Stimulated activated effector memory CD8-positive, alpha-beta T cell treated with anti-CD3 and anti-CD28 coated beads, Interleukin-12 subunit alpha, Interleukin-12 subunit beta, amount 100 ng/mL, for 72 hours (primary cell): Measurements from ENCODE around the gene ARFGAP3.

Experiments
- ATAC-seq: fragments of 150-1000 bp; cut with Tn5 transposase; 2 replicates; pipeline ENCODE4 v1.10.0; 2021
- DNase-seq, 2 donors: peaks; one replicate each; pipeline ENCODE4 v3.0.0; 2021 to 2022; ENCODE audit warnings: low spot score in 2 of 2
- H3K27ac Mint-ChIP-seq: one replicate; pipeline ENCODE4 v1.8.0; 2022; ENCODE audit warnings: mild to moderate bottlenecking, mixed read lengths
- H3K36me3 Mint-ChIP-seq: one replicate; pipeline ENCODE4 v1.8.0; 2022; ENCODE audit warnings: mild to moderate bottlenecking, mixed read lengths
- H3K4me1 Mint-ChIP-seq: one replicate; pipeline ENCODE4 v1.8.0; 2022; ENCODE audit warnings: mixed read lengths
- H3K4me3 Mint-ChIP-seq: one replicate; pipeline ENCODE4 v1.8.0; 2022; ENCODE audit warnings: mild to moderate bottlenecking, mixed read lengths
- H3K9me3 Mint-ChIP-seq: one replicate; pipeline ENCODE4 v1.8.0; 2022; ENCODE audit warnings: mixed read lengths

The ARFGAP3 gene

DNA sequence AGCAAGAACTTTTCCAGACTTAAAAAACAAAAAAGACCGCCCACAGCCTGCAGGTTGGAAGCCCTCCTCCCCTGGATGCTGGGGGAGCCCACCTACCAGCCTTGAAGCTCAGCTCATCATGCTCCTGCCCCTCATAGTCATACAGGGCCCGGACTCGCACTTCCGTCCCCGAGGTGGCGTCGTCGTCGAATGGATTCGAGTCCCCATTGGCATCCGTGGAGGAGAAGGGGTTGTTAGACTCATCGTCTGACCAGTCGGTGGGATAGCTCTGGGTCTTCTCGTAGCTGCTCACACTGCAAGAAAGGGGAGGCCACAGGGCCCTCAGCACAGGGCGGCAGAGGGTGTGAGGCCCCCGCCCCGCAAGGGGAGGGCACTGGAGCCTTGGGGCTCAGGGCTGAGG lies 19.0 kb upstream of the ARFGAP3 start:
- Mint-ChIP-seq H3K36me3 (peaks cover 39% of the 10 kb centered on the region), H3K4me1 (no peaks in the 10 kb centered on the region), H3K27ac (no peak overlapping the region), H3K4me3 (no peak overlapping the region), H3K9me3 (no peaks in the 10 kb centered on the region)
- no peak for ATAC-seq
- DNase-seq, result no peak

DNA sequence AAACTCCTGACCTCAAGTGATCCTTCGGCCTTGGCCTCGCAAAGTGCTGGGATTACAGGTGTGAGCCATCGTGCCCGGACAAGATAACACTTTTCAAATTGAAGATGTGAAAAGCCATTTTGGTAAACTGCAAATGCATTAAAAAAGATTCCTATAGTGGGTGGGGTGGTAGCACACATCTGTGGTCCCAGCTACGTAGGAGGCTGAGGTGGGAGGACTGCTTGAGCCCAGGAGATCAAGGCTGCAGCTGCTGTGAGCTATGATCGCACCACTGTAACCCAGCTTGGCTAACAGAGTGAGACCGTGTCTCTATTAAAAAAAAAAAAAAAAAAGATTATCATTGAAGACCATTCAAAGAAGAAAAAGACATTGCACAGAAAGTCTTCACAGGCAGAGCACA lies 16.9 kb upstream of the ARFGAP3 start:
- no peak for DNase-seq
- Mint-ChIP-seq H3K36me3 (peaks cover 40% of the 10 kb centered on the region), H3K4me1 (no peaks in the 10 kb centered on the region), H3K9me3 (no peaks in the 10 kb centered on the region), H3K4me3 (no peak overlapping the region), H3K27ac (no peak overlapping the region)
- no peak for ATAC-seq

DNA sequence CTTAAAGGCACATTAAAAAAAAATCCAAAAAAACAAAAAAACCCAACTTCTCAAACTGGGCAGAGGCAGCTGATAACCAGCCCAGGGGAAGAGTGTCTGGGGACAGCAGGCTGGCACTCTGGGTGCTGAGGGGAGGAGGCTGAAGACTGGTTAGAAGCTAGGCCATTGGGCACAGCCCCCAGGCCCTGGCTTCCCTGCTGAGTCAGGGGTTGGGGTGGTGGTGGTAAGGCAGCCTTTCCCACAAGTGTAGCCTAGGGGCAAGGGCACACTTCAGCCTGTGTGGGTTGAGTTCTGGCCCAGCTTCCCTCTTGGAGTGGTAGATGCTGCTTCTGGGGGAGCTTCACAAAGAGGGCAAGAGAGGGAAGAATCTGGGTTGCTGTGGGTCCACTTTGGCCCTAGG lies 16.3 kb upstream of the ARFGAP3 start:
- peak overlapping the region; percentile 18 for H3K27ac Mint-ChIP-seq
- no peak for DNase-seq
- H3K36me3 Mint-ChIP-seq, result peaks cover 41% of the 10 kb centered on the region
- ATAC-seq, result no peak
- no peak overlapping the region for H3K4me3 Mint-ChIP-seq
- H3K9me3 Mint-ChIP-seq, result no peaks in the 10 kb centered on the region
- H3K4me1 Mint-ChIP-seq, result no peaks in the 10 kb centered on the region

DNA sequence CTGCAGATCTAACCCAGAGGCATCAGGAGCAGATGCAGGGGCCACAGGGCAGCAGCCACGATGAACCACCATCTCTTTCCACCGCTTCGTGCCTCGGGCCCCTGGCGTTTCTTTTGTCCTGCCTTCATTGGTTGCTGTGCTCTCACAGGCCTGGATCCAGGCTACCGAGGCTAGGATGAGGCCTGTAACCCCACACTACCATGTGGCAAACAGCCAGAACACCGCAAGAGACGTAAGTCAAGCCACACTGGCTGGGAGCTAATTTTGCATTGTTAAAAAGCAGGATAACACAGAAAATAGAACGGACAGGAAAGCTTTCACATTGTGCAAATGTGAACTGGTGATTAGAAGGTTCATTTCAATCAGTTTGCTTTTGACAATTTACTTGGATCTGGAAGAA lies 15.7 kb upstream of the ARFGAP3 start:
- H3K4me3 Mint-ChIP-seq, result no peak overlapping the region
- peak overlapping the region; percentile 18 for H3K27ac Mint-ChIP-seq
- no peaks in the 10 kb centered on the region for H3K9me3 Mint-ChIP-seq
- peaks cover 41% of the 10 kb centered on the region for H3K36me3 Mint-ChIP-seq
- ATAC-seq, result no peak
- DNase-seq, result no peak
- peaks cover 2% of the 10 kb centered on the region for H3K4me1 Mint-ChIP-seq

DNA sequence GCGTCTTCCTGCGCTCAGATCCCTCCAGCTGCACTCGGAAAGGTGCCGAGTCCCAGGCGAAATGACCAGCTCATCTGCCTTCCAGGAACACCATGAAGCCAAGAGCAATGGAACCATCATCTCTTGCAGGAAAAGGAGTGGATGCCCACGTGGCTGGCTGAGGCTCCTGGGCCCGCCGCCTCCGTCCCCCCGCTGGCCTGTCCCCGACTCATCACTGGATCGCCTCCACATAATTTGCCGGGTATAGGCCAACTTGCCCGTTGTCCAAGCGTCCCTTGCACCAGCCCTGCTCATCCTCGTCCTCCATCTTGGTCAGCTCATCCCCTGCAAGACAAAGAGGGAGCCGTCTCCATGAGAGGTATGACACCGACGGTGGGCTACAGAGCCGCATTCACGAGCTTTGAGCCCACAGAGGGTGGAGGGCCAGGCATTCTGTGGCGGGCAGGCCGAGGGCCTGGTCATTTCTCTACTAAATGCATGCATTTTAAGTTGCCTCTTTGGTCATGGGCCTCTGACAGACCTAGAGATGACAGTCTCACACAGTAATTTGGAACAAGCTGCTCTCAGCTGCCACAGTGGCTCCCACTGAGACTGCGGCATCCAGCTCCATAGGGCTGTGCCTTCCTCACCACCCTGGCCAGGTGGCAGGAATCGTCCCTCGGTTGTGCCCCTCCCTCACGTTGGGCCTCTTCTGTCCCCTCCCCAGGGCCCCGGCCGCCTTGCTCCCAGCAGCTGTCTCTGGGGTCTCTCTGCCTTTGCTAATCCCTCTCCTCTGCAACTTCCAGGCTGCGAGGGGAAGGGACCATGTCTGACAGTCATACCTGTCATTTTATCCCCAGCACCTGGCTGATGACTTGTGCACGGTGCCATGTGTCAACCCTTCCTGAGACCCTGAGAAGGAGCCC lies 14.3 kb upstream of the ARFGAP3 start:
- Mint-ChIP-seq H3K4me1 (peaks cover 7% of the 10 kb centered on the region), H3K4me3 (no peak overlapping the region), H3K9me3 (no peaks in the 10 kb centered on the region), H3K27ac (no peak overlapping the region), H3K36me3 (peaks cover 37% of the 10 kb centered on the region)
- ATAC-seq, result no peak
- no peak for DNase-seq

DNA sequence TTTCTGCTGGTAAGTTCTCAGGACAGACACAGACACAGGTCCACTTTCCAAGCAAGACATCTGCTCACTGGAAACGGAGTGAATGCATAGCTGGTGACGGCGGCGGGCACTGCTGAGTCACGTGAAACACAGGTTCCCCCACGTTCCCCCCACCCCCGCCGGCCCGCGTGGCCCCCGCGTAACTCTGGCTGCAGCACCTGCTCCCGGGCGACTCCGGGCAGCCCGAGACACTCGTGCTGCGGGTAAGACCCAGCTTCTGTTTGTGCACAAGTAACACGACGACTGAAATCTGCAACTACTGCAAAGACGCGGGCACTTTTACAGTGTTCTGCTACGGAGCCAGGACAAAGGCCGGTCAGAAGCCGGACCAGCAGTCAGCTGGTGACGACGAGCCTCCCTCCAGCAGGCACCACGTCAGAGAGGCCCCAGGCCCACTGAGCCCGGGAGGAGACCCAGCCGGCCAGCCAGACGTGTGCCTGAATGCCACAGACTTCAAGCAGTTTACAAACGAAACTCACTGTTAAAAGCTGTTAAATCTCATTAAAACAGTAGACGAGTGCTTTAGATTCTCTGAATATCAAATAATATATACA lies 12.9 kb upstream of the ARFGAP3 start:
- Mint-ChIP-seq H3K4me3 (no peak overlapping the region), H3K27ac (no peak overlapping the region), H3K9me3 (no peaks in the 10 kb centered on the region), H3K4me1 (peaks cover 7% of the 10 kb centered on the region), H3K36me3 (peaks cover 30% of the 10 kb centered on the region)
- ATAC-seq, result no peak
- DNase-seq, result no peak

DNA sequence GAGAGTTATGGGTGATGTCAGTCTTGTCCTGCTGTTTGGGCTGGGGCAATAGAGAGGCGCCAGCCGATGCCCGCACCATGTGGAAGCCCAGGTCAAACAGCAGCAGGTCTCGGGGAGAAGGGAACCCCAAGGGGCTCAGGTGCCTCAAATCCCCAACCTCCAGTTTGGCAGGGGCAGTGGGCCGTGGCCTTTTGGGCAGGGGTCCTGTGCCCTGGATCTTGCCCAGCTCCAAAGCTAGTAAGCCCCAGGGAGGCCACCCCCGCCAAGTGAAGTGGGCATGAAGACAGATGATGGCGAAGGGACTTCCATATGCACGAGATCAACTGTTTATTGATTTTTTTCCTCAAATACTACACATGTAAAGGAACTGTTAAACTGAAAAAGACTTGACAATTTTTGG lies 12.4 kb upstream of the ARFGAP3 start:
- Mint-ChIP-seq H3K27ac (no peak overlapping the region), H3K4me3 (no peak overlapping the region)

DNA sequence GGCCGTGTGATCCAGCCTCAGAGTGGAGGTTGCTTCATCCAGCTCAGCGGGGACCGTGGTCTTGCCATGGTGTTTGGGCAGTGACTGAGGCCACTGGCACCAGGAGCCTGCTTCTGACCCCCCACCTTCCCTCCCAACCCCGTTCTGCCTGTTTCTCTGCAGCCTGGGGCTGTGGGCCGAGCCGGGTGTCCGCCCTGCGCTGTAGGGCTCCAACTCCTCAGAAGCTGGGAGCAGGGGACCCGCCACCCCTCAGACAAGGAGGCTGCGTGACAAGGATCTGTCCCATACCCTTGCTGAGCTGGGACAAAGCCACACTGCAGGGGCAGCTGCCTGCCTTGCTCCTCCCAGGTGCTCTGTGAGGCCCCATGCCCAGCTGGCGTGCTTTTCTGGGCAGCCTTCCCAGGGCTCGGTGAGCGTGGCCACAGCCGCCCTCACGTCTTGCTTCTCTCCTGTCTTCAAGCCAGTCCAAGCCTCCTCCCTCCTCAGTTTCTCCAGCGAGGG lies 11.7 kb upstream of the ARFGAP3 start:
- ATAC-seq, result no peak
- DNase-seq, result no peak
- H3K4me3 Mint-ChIP-seq, result no peak overlapping the region
- no peaks in the 10 kb centered on the region for H3K9me3 Mint-ChIP-seq
- peaks cover 26% of the 10 kb centered on the region for H3K36me3 Mint-ChIP-seq
- H3K27ac Mint-ChIP-seq, result no peak overlapping the region
- H3K4me1 Mint-ChIP-seq, result peaks cover 8% of the 10 kb centered on the region

More for the DNA sequence above, 12.4 kb upstream of the ARFGAP3 start:
- peaks cover 30% of the 10 kb centered on the region for H3K36me3 Mint-ChIP-seq
- ATAC-seq (no peak), DNase-seq (no peak)
- no peaks in the 10 kb centered on the region for H3K9me3 Mint-ChIP-seq
- peaks cover 7% of the 10 kb centered on the region for H3K4me1 Mint-ChIP-seq

DNA sequence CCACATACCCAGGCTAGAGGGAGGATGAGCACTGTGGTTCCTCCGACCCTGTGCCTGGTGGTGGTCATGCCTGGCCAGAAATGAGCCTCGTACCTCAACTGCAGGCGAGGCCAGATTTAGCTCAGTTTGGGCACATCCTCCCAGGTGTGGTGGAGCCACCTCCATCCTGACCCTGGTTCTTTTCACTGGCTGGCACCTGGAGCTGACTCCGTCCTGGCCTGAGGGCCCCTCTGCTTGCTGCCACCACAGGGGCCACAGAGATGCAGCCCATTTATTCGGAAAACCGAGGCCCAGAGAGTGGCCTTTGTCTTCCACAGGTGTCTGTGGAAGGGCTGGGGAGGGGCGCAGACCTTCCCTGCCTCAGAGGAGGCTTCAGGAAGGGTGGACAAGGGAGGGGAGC lies 9.0 kb upstream of the ARFGAP3 start:
- ATAC-seq, result no peak
- H3K4me1 Mint-ChIP-seq, result peaks cover 21% of the 10 kb centered on the region

DNA sequence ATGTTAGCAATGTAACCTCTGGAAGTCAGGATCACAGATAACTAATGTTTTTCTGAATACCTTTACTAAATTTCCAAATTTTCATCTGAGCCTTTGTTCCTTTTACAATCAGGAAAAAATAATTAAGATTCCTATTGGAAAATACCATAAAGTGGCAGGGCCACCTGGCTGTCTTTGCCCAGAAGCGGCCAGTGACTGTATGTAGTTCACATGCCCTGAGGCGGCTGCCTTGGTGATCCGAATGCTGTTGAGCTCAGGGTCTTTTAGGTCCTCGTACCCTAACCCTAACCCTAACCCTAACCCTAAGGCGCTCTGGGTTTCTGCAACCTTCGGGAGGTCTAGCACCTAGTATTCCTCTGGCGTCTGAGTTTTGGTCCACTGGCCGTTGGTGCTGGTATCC lies 8.5 kb upstream of the ARFGAP3 start:
- H3K36me3 Mint-ChIP-seq, result peaks cover 41% of the 10 kb centered on the region
- H3K4me3 Mint-ChIP-seq, result no peak overlapping the region
- H3K27ac Mint-ChIP-seq, result no peak overlapping the region

More for the DNA sequence above, 9.0 kb upstream of the ARFGAP3 start:
- Mint-ChIP-seq H3K4me3 (no peak overlapping the region), H3K9me3 (peaks cover 3% of the 10 kb centered on the region), H3K36me3 (peaks cover 37% of the 10 kb centered on the region), H3K27ac (peak overlapping the region; percentile 45)
- DNase-seq, result no peak

DNA sequence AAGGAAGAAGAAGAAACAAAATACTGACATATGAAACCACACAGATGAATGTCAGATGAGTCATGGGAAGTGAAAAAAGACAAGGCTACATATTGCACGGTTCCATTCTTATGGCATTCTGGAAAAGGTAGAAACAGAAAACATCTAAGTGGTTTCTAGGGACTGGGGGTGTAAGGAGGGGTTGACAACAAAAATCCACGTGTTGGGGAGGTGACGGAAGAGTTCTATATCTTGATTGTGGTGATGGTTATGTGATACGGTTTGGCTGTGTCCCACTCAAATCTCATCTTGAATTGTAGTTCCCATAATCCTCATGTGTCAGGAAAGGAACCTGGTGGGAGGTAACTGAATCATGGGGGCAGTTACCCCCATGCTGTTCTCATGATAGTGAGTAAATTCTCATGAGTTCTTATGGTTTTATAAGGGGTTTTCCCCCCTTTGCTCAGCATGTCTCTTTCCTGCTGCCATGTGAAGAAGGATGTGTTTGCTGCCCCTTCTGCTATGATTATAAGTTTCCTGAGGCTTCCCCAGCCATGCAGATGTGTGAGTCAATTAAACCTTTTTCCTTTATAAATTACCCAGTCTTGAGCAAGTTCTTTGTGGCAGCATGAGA lies 6.4 kb upstream of the ARFGAP3 start:
- Mint-ChIP-seq H3K4me3 (no peak overlapping the region), H3K27ac (peak overlapping the region; percentile 71)
- peak; percentile 83 for ATAC-seq

More for the DNA sequence above, 8.5 kb upstream of the ARFGAP3 start:
- ATAC-seq (no peak), DNase-seq (no peak)
- Mint-ChIP-seq H3K9me3 (peaks cover 3% of the 10 kb centered on the region), H3K4me1 (peaks cover 21% of the 10 kb centered on the region)

DNA sequence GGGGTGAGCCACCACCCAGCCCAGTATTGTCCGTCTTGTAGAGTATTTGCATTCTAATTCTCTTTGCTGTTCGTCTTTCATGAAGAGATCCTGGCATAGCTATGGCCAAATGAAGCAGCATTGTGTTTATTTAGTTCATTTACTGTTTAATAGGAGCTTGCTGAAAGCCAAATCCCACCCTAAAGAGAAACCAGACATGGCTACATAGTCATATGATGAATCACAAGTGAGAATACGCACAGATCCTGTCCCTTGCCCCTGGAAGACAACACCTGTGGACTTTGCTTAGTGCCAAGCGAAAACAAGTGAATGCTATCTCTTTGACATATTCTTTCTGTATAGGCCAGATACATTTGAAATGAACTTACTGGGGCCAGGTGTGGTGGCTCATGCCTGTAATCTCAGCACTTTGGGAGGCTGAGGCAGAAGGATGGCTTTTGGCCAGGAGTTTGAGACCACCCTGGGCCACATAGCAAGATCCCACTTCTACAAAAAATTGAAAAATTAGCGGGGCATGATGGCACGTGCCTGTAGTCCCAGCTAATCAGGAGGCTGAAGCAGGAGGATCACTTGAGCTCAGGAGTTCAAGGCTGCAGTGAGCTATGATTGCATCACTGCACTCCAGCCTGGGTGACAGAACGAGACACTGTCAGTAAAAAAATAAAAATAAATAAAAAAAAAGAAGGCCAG lies 5.1 kb upstream of the ARFGAP3 start:
- DNase-seq (no peak), ATAC-seq (no peak)
- H3K4me3 Mint-ChIP-seq, result no peak overlapping the region
- H3K9me3 Mint-ChIP-seq, result peaks cover 3% of the 10 kb centered on the region
- H3K36me3 Mint-ChIP-seq, result peaks cover 34% of the 10 kb centered on the region
- H3K4me1 Mint-ChIP-seq, result peaks cover 14% of the 10 kb centered on the region
- no peak overlapping the region for H3K27ac Mint-ChIP-seq

More for the DNA sequence above, 6.4 kb upstream of the ARFGAP3 start:
- H3K36me3 Mint-ChIP-seq, result peaks cover 33% of the 10 kb centered on the region
- H3K9me3 Mint-ChIP-seq, result peaks cover 3% of the 10 kb centered on the region
- peaks cover 21% of the 10 kb centered on the region for H3K4me1 Mint-ChIP-seq
- DNase-seq, result peak; percentile 16 to 66

DNA sequence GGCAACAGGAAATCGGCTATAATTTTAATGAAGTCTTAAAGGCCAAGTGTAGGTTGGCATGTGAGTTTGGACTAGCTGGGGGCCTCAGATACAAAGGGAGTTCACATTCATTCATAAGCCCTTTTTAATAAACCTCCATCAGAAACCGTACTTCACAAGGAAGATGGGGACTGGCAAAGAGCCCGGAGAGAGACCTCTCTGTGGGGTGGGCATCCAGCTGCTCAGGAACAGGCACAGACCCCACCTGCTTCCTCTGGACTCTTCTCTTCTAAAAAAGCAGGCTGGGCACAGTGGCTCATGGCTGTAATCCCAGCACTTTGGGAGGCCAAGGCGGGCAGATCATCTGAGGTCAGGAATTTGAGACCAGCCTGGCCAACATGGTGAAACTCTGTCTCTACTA lies 3.9 kb upstream of the ARFGAP3 start:
- ATAC-seq (no peak), DNase-seq (no peak)
- Mint-ChIP-seq H3K27ac (peak overlapping the region; percentile 58), H3K36me3 (peaks cover 38% of the 10 kb centered on the region), H3K4me3 (no peak overlapping the region), H3K4me1 (peaks cover 14% of the 10 kb centered on the region), H3K9me3 (peaks cover 3% of the 10 kb centered on the region)

DNA sequence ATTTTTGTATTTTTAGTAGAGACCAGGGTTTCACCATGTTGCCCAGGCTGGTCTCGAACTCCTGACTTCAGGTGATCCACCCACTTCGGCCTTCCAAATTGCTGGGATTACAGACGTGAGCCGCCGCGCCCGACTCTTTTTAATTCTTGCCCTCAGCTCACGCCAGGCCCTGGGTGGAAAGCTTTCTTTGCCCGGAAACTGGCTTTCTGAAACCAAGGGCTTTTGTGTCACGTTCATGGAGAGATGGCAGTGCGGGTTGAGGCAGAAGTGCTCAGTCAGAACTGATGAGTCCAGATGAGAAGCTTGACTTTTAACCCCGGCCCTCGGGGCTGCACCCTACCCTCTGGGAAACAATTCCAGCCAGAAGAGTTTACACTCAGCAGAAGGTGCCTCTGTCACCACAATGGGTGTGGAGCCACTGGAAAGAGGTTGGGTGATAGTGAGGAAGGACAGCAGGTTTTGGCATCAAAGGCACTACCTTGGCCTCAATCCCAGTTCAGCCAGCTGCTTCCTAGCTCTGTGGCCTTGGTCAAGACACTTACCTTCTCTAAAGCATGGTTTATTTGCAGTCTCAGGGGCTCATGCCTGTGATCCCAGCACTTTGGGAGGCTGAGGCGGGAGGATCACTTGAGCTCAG lies 890 bp upstream of the ARFGAP3 start:
- Mint-ChIP-seq H3K27ac (no peak overlapping the region), H3K9me3 (no peaks in the 10 kb centered on the region), H3K4me1 (peaks cover 5% of the 10 kb centered on the region), H3K4me3 (peak overlapping the region; percentile 89), H3K36me3 (peaks cover 20% of the 10 kb centered on the region)
- ATAC-seq (no peak), DNase-seq (no peak)
